Measurements from ENCODE around the gene KDM5B. TPM values are rescaled to one million over a fixed set of nuclear protein-coding genes. Genes with fewer than 3 reads are reported as not detected.

The KDM5B gene
- total and polyA plus RNA-seq, 2 of the 8 experiments (the other 6 are each of a cell fraction or from before 2014, with no cell fraction given) = 73.3 to 210 TPM

DNA sequence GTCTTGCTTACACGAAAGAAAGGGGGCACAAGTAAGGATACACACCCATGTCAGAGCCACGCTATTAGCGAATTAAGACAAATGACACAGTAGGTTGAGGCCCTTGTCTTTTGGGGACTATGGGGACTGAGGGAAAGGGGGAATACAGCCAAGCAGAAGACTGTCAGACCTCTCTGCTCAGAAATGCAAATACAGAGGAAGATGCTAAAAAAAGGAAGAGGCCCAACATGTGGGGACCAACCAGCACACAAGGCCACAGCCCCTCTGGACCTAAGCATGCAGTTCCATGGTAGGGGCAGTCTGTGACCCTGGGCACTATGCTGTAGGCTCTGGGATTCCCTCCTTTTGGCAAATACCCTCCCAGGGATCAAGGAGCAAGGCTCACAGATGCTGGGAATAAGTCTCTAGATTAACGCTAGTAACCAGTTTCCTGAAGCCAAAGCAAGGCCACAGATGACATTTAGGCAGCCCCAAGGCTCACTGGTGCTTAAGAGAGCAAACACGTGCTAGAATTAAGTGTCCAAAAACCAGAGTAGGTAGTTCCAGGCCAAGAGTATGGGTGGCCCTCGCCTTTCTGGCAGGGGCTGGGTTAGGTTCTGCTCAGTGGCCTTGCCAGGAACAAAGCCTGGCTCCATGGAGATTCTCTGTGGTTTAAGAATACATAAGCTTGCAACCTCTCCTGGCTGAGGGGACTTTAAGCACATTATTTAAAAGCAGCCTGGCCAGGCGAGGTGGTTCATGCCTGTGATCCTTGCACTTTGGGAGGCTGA, 42.6 kb upstream of the KDM5B start:
- Histone ChIP-seq H3K79me1 (ENCODE audit: low read depth, low read length) (peaks cover 7% of the 10 kb centered on the region; the same call in 1 of the 2 replicates), H3K9me3 (ENCODE audit: insufficient read depth in 2 of 2, low read depth in 1 of 2, low read length in 1 of 2) (no peaks in the 10 kb centered on the region), H3K27me3 (replicated peaks in 1 of 4; ENCODE audit: control insufficient read depth in 3 of 4, extremely low read depth in 1 of 4, insufficient read depth in 3 of 4, low read length in 3 of 4) (no peaks in the 10 kb centered on the region), H3K14ac (ENCODE audit: insufficient read length) (no peak overlapping the region), H3K27ac (ENCODE audit: low read depth, low read length) (no peak overlapping the region), H3K9ac (replicated peaks in 1 of 4; ENCODE audit: extremely low read depth in 1 of 4, low read depth in 3 of 4, low read length in 3 of 4) (no peak overlapping the region), H4K91ac (replicated peaks; ENCODE audit: insufficient read length, low read length) (no peak overlapping the region), H4K20me1 (replicated peaks in 1 of 2; ENCODE audit: control insufficient read depth in 1 of 2, insufficient read depth in 2 of 2, low read length in 2 of 2) (peaks cover 4 to 9% of the 10 kb centered on the region in 2 experiments), H3K79me2 (ENCODE audit: control insufficient read depth in 1 of 2, insufficient read depth in 2 of 2, low read length in 2 of 2) (no peaks in the 10 kb centered on the region; a peak in 1 of 4 replicates), H2BK15ac (ENCODE audit: low read length) (no peak overlapping the region), H3K4me3 (ENCODE audit: extremely low read depth in 1 of 4, insufficient read depth in 2 of 4, low read depth in 3 of 4, low read length in 4 of 4) (no peak overlapping the region), H3K23ac (ENCODE audit: insufficient read length) (no peak overlapping the region), H3K36me3 (ENCODE audit: control insufficient read depth in 2 of 4, insufficient read depth in 4 of 4, low read length in 3 of 4) (peaks cover 11 to 24% (median 20%) of the 10 kb centered on the region in 4 experiments; a peak in 7 of 8 replicates), H3K56ac (replicated peaks; ENCODE audit: insufficient read length, low read depth, low read length) (no peak overlapping the region), H2BK120ac (replicated peaks; ENCODE audit: low read depth, low read length) (no peak overlapping the region), H4K5ac (ENCODE audit: insufficient read length, low read depth, low read length) (no peak overlapping the region), H3K4me2 (ENCODE audit: insufficient read depth in 1 of 2, low read depth in 2 of 2, low read length in 2 of 2) (no peak overlapping the region), H3K4ac (replicated peaks; ENCODE audit: insufficient read length, low read depth, low read length) (no peak overlapping the region), H4K8ac (ENCODE audit: extremely low read depth, insufficient read depth, low read length) (no peak overlapping the region; the same call in 1 of the 2 replicates), H3K18ac (ENCODE audit: extremely low read depth, low read length) (no peak overlapping the region), H2BK12ac (ENCODE audit: low read depth, low read length) (no peak overlapping the region), H3K23me2 (ENCODE audit: low read depth, low read length) (no peaks in the 10 kb centered on the region), H2BK20ac (ENCODE audit: low read length) (no peak overlapping the region), H2BK5ac (ENCODE audit: low read depth, low read length) (no peak overlapping the region), H2AK5ac (ENCODE audit: low read depth, low read length) (no peak overlapping the region), H2AFZ (ENCODE audit: low read length) (no peak overlapping the region), H3K4me1 (replicated peaks in 1 of 4; ENCODE audit: control insufficient read depth in 3 of 4, insufficient read depth in 4 of 4, low read length in 3 of 4) (no peaks in the 10 kb centered on the region)
- FAIRE-seq (no peak), DNase-seq (ENCODE audit: low read depth in 1 of 2, low spot score in 2 of 2) (no peak)
- CTCF ChIA-PET (ENCODE audit: partially characterized antibody) = interaction anchor here (0.7 to 4.7 kb wide), 7 partner anchors 9 to 141 kb away, joined by 3 to 41 read pairs (median 4); partner anchors contain the start of genes KDM5B and PCAT6
- POLR2A ChIA-PET (ENCODE audit: partially characterized antibody) = interaction anchor here (0.7 to 9.2 kb wide), 6 partner anchors 10 to 54 kb away, joined by 3 to 81 read pairs (median 8); partner anchors contain the start of genes KDM5B and PCAT6
- 92% methylated on average over 7 of the region's 7 CpGs; no CpG with 5 or more reads in 1 of the 2 experiments for WGBS, 2 experiments (ENCODE audit: extremely low coverage in 1 of 2, insufficient coverage in 1 of 2, insufficient read length in 1 of 2, insufficient replicate concordance in 2 of 2, low coverage in 1 of 2, low lambda C conversion rate in 2 of 2, missing lambda C conversion rate in 1 of 2)
- TF ChIP-seq FOSL1 (IDR thresholded peaks at IDR 0.05; ENCODE audit: insufficient read depth, low read depth, low read length) = no peak
- no peak for TF ChIP-seq RXRA (IDR thresholded peaks at IDR 0.05; ENCODE audit: insufficient read depth, low read depth, low read length)
- no peak for TF ChIP-seq KDM1A (IDR thresholded peaks at IDR 0.05; ENCODE audit: borderline replicate concordance, low read length)
- no peak for TF ChIP-seq CTBP2 (IDR thresholded peaks at IDR 0.05; ENCODE audit: borderline replicate concordance, insufficient read depth, insufficient read length, low read length)
- no peak for TF ChIP-seq POLR2AphosphoS5 (IDR thresholded peaks at IDR 0.05; ENCODE audit: low read depth, low read length)
- no peak for TF ChIP-seq RFX5 (IDR thresholded peaks at IDR 0.05; ENCODE audit: borderline replicate concordance, low read depth, low read length)
- no peak for TF ChIP-seq RBBP5 (IDR thresholded peaks at IDR 0.05; ENCODE audit: borderline replicate concordance, low read depth, low read length)
- TF ChIP-seq BRCA1 (IDR thresholded peaks at IDR 0.05; ENCODE audit: low read depth, low read length) = no peak
- TF ChIP-seq PHF8 (conservative IDR thresholded peaks at IDR 0.05; ENCODE audit: low read depth, low read length) = no peak
- TF ChIP-seq CHD1 (IDR thresholded peaks at IDR 0.05; ENCODE audit: low read depth, low read length) = no peak
- TF ChIP-seq SIRT6 (IDR thresholded peaks at IDR 0.05; ENCODE audit: low read length) = no peak
- TF ChIP-seq TEAD4 (IDR thresholded peaks at IDR 0.05; ENCODE audit: low read depth, low read length) = no peak
- no peak for TF ChIP-seq BCL11A (IDR thresholded peaks at IDR 0.05; ENCODE audit: low read depth in 2 of 2, low read length in 2 of 2)

All from H1 (cell line).